Measurements from ENCODE around the gene TLR1.
"Not testable (repeated sequence)": the region's sequence is repeated elsewhere in the genome, so short reads cannot be mapped to it uniquely, and the experiment has no call there.

Gene TLR1

DNA sequence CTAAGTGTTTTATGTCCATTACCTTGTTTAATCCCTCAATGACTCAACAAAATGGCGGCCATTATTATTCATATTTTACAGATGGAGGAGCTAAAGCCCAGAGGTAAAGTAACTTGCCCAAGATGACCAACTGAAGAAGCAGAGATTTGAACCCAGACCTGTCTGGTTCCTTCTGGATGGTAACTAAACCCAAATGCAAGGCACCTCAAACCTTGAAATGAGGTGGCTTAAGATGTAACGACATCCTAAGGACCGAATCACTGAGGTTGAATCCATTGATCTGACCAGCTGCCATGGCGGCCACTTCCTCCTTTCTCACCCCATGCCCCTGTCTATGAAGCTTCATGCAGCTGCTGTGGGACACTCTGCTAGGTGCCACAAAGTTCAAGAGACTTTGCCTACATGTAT is 22.7 kb downstream of the TLR1 start:
- intact Hi-C loops (cut with DNase I): loop anchor here (10.0 kb wide), 1 partner anchor 717 kb away; no protein-coding TSS in a partner anchor

DNA sequence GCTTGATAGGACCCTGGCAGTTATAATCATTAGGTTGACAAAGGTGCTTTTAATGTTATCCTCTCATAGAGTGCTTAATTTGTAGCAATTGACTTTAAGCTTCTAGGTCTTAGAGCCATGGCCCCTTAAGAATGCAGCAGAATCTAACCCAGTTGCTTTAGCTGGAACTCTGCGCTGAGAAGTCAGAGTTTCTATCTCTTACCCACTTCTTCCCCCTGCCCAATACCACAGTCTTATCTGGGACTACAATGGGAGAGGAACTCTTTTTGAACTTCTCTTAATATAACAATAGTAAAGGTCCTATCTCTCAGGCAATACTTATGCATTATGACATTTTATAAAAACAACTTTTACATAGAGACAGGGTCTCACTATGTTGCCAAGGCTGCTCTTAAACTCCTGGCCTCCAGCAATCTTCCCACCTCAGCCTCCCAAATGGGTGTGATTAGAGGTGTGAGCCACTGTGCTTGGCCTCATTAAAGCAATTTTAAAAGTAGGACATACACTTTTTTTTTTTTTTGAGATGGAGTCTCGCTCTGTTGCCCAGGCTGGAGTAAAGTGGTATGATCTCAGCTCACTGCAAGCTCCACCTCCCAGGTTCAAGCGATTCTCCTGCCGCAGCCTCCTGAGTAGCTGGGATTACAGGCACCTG is 23.6 kb downstream of the TLR1 start:
- intact Hi-C loops (cut with DNase I): loop anchor here (10.0 kb wide), 1 partner anchor 716 kb away; no protein-coding TSS in a partner anchor
- no peak for DNase-seq

More for the DNA sequence above, 22.7 kb downstream of the TLR1 start:
- DNase-seq: no peak

GRCh38 chr4:38779790-38780189 is 24.8 kb downstream of the TLR1 start:
- no peak for DNase-seq
- intact Hi-C loops (cut with DNase I): loop anchor here (10.0 kb wide), 1 partner anchor 715 kb away; no protein-coding TSS in a partner anchor

DNA sequence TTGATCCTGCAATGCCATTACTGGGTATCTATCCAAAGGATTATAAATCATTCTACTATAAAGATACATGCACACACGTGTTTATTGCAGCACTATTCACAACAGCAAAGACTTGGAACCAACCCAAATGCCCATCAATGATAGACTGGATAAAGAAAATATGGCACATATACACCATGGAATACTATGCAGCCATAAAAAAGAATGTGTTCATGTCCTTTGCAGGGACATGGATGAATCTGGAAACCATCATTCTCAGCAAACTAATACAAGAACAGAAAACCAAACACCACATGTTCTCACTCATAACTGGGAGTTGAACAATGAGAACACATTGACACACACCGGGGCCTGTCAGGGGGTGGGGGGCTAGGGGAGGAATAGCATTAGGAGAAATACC is 26.7 kb downstream of the TLR1 start:
- intact Hi-C loops (cut with DNase I); DNase-seq: not testable (repeated sequence)

DNA sequence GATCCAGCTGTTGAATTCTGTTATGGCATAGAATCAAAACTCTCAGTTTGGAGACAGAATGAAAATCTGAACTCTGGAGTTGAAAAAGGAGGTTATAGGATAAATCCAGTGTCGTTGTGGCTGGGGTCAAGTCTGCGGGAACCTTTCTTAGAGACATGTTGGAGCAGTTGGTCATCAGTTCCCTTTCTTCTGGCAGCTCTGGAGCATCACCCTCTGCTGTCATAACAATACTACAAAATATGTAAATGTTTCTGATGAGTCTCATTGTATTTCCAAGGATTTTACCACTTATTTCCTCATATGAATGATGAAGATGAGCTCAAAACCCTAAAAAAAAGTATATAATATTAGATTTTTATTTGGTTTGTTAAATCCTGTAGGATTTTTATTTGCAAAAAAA is 29.3 kb downstream of the TLR1 start:
- intact Hi-C loops (cut with DNase I): no loop called here
- no peak for DNase-seq

DNA sequence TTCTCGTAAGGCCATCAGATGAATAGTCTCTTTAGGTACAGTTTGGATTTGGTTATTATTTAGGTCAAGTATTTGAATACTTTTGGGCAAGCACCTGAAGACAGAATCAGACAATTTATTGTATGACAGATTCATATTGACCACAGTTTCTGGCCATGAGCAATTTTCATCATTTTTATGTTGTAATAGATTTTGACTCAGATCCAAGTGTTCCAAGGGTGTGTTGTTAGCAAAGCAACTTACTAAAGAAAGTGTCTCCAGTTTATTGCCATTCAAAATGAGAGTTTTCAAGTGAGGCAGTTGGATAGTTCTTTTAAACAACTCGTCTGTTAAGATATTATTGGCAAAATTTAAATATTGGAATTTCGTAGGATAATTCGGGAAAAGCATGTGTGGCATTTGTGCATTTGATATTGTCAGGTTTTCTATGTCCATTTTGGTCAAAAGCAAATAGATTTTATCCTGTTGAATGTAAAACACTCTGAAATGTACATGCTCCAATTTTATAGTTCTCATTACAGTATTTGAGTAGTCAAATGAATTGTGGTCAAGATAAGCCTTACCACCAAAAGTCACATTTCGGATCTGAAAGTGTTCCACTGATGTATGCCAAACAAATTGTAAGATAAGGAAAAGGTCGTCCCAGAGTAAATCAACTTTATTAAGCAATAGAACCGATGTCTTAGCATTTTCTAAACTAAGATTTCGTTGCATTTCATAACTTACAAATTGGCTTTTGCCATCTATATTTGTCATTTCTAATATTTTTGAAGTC is 30.2 kb downstream of the TLR1 start:
- intact Hi-C loops (cut with DNase I): no loop called here
- DNase-seq: no peak

- DNase-seq; intact Hi-C loops (cut with DNase I): not testable (repeated sequence)
Observed at GRCh38 chr4:38770281-38770680, 34.3 kb downstream of the TLR1 start.

GRCh38 chr4:38769857-38770256 is 34.7 kb downstream of the TLR1 start:
- intact Hi-C loops (cut with DNase I): no loop called here

GRCh38 chr4:38769441-38769840 is 35.1 kb downstream of the TLR1 start:
- intact Hi-C loops (cut with DNase I): no loop called here
- DNase-seq: no peak

More at GRCh38 chr4:38769857-38770256, 34.7 kb downstream of the TLR1 start:
- no peak for DNase-seq

DNA sequence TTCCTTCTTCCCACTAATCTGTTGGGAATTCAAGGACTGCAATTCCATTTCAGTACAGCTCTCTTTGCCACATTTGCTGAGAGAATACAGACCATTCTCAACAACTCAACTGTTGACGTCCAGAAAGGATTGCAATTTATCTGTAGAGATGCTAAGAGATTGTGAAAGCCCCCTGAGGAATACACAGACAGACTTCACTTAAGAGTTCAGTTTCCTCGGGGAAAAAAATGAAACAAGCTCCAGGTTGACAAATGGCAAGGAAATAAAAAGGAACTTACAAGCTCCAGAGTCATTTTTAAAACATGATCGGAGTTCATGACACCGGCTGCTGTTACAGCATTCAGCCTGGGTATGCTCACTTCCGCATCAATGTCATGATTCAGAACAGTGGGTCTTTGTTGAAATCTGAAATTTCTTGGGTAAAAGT is 35.6 kb downstream of the TLR1 start:
- intact Hi-C loops (cut with DNase I): no loop called here
- no peak for DNase-seq

DNA sequence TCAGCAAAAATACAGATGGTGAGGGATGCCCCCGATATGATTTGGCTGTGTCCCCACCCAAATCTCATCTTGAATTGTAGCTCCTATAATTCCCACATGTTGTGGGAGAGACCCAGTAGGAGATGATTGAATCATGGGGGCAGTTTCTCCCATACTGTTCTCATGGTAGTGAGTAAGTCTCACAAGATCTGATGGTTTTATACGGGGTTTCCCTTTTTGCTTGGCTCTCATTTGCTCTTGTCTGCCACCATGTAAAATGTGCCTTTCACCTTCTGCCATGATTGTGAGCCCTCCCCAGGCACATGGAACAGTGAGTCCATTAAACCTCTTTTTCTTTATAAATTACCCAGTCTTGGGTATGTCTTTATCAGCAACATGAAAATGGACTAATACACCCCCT is 37.7 kb downstream of the TLR1 start:
- intact Hi-C loops (cut with DNase I); DNase-seq: not testable (repeated sequence)

DNA sequence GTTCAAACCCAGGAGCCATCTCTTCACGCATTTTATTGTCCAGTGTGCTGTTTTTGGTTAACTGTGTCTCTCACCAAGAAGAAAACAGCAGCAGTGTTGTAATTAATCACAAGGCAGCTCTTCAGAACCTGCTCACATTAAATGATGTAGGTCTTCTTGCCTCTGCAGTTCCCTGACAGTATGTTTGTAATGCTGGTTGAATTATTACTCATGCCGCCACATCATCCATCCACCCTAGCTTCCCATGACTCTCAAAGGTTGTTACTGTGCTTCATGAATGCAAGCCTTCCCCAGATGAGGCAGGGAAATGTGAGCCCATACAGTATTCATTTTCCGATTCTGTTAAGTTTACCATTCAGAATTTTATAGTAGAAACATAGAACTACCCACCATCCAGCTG is 39.2 kb downstream of the TLR1 start:
- no peak for DNase-seq
- intact Hi-C loops (cut with DNase I): no loop called here

GRCh38 chr4:38764277-38764676 is 40.3 kb downstream of the TLR1 start:
- DNase-seq: no peak
- intact Hi-C loops (cut with DNase I): no loop called here

- intact Hi-C loops (cut with DNase I): no loop called here
- DNase-seq: no peak
Observed at GRCh38 chr4:38762560-38762959, 42.0 kb downstream of the TLR1 start.

- no peak for DNase-seq
- intact Hi-C loops (cut with DNase I): loop anchor here (5.0 to 10.0 kb wide), 2 partner anchors 98 to 375 kb away; partner anchors contain the start of gene TLR6
Observed at GRCh38 chr4:38759790-38760122, 44.8 kb downstream of the TLR1 start.

DNA sequence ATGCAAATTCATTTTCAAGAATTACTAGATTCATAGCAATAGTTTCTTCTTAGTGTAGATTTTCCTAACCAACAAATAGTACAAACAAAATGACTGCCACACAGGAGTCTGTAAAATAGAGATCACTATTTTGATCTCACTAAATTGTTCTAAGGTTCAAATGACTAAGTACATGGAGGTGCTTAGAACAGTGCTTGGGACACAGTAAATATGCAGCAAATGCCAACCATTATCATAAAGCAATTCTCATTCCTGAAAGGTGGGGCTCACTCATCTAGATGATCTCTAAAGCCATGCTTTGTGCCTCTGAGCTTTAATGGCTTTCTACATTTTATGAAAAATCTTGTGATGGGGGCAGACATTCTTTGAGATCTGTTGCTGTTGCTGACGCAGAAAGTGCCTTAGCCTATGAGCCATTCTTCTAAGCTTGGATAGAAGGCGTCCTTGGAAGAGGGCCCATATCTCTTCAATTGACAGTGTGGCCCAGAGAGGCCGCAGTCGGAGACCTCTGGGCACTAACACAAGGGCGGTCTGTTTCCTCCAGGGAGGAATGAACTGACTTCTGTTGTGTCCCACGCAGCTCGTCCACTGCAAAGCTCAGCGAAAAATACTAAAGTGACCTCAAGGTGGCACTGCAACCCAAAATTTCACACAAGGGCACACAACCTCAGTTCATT is 45.3 kb downstream of the TLR1 start:
- DNase-seq: peak; percentile 66 to 96 (median 90)
- intact Hi-C loops (cut with DNase I): loop anchor here (5.0 to 10.0 kb wide), 2 partner anchors 98 to 376 kb away; partner anchors contain the start of gene TLR6

DNA sequence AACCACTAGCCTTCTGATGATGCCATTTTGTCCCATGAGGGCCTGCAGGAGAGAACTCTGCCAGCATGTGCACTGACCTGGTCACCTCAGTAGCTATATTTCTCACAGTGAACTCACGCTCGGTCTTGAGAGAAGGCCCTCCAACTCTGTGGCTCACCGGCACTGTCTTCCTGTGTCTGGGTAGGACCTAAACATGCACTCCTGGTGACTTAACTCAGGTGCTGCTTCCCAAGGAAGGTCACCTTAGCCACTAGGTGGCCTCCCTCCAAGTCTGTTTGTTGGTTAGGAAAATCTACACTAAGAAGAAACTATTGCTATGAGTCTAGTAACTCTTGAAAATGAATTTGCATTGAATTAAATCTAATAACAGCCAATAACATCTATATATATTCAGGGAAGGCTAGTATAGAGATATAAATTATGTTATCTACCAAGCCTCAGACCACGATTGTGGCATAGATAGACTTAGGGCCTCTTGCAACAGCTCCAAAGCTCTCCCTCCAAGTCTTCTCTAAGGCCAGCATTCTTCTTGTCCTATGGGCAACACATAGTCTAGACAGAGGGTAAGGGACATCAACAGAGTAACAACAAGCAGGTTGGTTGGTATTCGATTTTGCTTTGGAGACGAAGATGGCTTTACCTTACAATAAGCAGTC is 46.5 kb downstream of the TLR1 start:
- intact Hi-C loops (cut with DNase I): loop anchor here (5.0 to 10.0 kb wide), 2 partner anchors 99 to 377 kb away; partner anchors contain the start of gene TLR6
- DNase-seq: peak in 3 of 42 donors; percentile 14 to 45 (median 15)

GRCh38 chr4:38752941-38753806 is 51.4 kb downstream of the TLR1 start:
- peak in 31 of 42 donors; percentile 13 to 69 (median 29) for DNase-seq
- intact Hi-C loops (cut with DNase I): loop anchor here (10.0 kb wide), 1 partner anchor 382 kb away; no protein-coding TSS in a partner anchor

Measured in head of caudate nucleus (tissue), 42 donors.